ENCODE measurements around the gene MED29. TPM values are rescaled to one million over a fixed set of nuclear protein-coding genes. Genes with fewer than 3 reads are reported as not detected.
A peak's percentile ranks its signal among the peaks of the same experiment; 100 is the strongest.

The MED29 gene
- total and polyA plus RNA-seq, 2 of the 13 experiments (the other 11 are each of a cell fraction or from before 2014, with no cell fraction given) = 14.0 to 19.7 TPM

GRCh38 chr19:39415111-39416046 lies 24.2 kb downstream of the MED29 start:
- TF ChIP-seq ZNF691 (CRISPR knock-in tag; IDR thresholded peaks at IDR 0.05; ENCODE audit: borderline replicate concordance, low read depth) = no peak
- TF ChIP-seq HNRNPH1 (optimal IDR thresholded peaks at IDR 0.05; ENCODE audit: low read depth, low read length) = no peak
- 0 out of 2 replicates have a peak, but pooled peaks have one; percentile 27 for TF ChIP-seq CTCF (CRISPR knock-in tag; IDR thresholded peaks at IDR 0.05)
- TF ChIP-seq HNRNPL (IDR thresholded peaks at IDR 0.05; ENCODE audit: low read depth, low read length) = peak; percentile 55; the same call in 1 of the 2 replicates
- peak; percentile 28; the same call in 1 of the 2 replicates for TF ChIP-seq ZNF280B (CRISPR knock-in tag; IDR thresholded peaks at IDR 0.05; ENCODE audit: borderline replicate concordance)
- TF ChIP-seq ZBTB20 (CRISPR knock-in tag; IDR thresholded peaks at IDR 0.05; ENCODE audit: borderline replicate concordance, low read depth) = no peak
- POLR2A ChIA-PET = interaction anchor here (1.8 to 4.2 kb wide), 4 partner anchors 13 to 20 kb away, joined by 13 to 47 read pairs (median 26); partner anchors contain the start of gene RPS16
- WGBS (ENCODE audit: low lambda C conversion rate) = 89% methylated on average over 29 of the region's 35 CpGs

More at GRCh38 chr19:39415111-39416046, 24.2 kb downstream of the MED29 start:
- H3K4me1 ChIP-seq (ENCODE audit: insufficient read depth, low read length) = peaks cover 45% of the 10 kb centered on the region
- no peak overlapping the region for H3K4me2 ChIP-seq (ENCODE audit: low read depth, low read length)
- no peak overlapping the region for H3K9ac ChIP-seq (ENCODE audit: insufficient read depth, low read depth, low read length)
- CTCF ChIA-PET (ENCODE audit: low intra/inter-chr PET ratio, low total read pairs) = no interaction called here
- FAIRE-seq (no peak), ATAC-seq (no peak), DNase-seq (ENCODE audit: low spot score) (no peak)
- in situ Hi-C loops (cut with HindIII; ENCODE audit: extremely low pct_ligation_motif_present, low pct_unique_long_range_greater_than_20kb) (no loop called here), intact Hi-C loops (cut with micrococcal nuclease; ENCODE audit: unreplicated experiment) (loop anchor here (10.0 kb wide), 1 partner anchor 119 kb away; the partner anchor contains the start of gene EID2B)
- H3K27me3 ChIP-seq (ENCODE audit: control insufficient read depth in 1 of 2, insufficient read depth in 2 of 2, low read length in 2 of 2) = no peaks in the 10 kb centered on the region
- no peak overlapping the region for H3K27ac ChIP-seq (ENCODE audit: extremely low read length, insufficient read depth, low read length)
- peaks cover 10% of the 10 kb centered on the region for H3K79me2 ChIP-seq (ENCODE audit: insufficient read depth, low read length)
- BruUV-seq (replicated peaks) = no TSS peak
- no peaks in the 10 kb centered on the region for H4K20me1 ChIP-seq (ENCODE audit: insufficient read depth, low read length)
- peaks cover 4 to 10% of the 10 kb centered on the region in 2 experiments; a peak in 4 of 5 replicates for H3K36me3 ChIP-seq (replicated peaks in 1 of 2; ENCODE audit: control insufficient read depth in 1 of 2, insufficient read depth in 2 of 2, low read length in 2 of 2)
- H3K9me3 ChIP-seq (ENCODE audit: low read length) = no peaks in the 10 kb centered on the region
- H3K4me3 ChIP-seq (replicated peaks in 1 of 3; ENCODE audit: insufficient read depth in 1 of 3, low read depth in 2 of 3, low read length in 3 of 3) = no peak overlapping the region
- H2AFZ ChIP-seq (ENCODE audit: low read length) = no peak overlapping the region

All from HepG2 (cell line).